Activated naive CD4-positive, alpha-beta T cell treated with anti-CD3 and anti-CD28 coated beads for 36 hours (primary cell): Measurements from ENCODE around the gene BBX. TPM values are rescaled to one million over a fixed set of nuclear protein-coding genes. Genes with fewer than 3 reads are reported as not detected.
"Not testable (repeated sequence)": the region's sequence is repeated elsewhere in the genome, so short reads cannot be mapped to it uniquely, and the experiment has no call there.

Experiments used
- CTCF ChIA-PET: fragments of 350-600 bp; sonication (Branson Sonifier 250); formaldehyde crosslinking; loops from one replicate; lab custom pipeline; 2021; ENCODE audit warnings: antibody characterized with exemption; lab: Charles Lee
- DNase-seq: peaks from one replicate; pipeline ENCODE4 v3.0.0-alpha.2; 2020
- H3K27ac Mint-ChIP-seq: one replicate; pipeline ENCODE4 v1.8.0; 2021; ENCODE audit warnings: mild to moderate bottlenecking, mixed read lengths
- H3K27me3 Mint-ChIP-seq: one replicate; pipeline ENCODE4 v1.8.0; 2021; ENCODE audit warnings: low read depth, mixed read lengths
- H3K36me3 Mint-ChIP-seq: one replicate; pipeline ENCODE4 v1.8.0; 2021; ENCODE audit warnings: low read depth, mixed read lengths
- H3K4me1 Mint-ChIP-seq: one replicate; pipeline ENCODE4 v1.8.0; 2021; ENCODE audit warnings: low read depth, mixed read lengths
- H3K4me3 Mint-ChIP-seq: one replicate; pipeline ENCODE4 v1.8.0; 2021; ENCODE audit warnings: mild to moderate bottlenecking, moderate library complexity, mixed read lengths
- H3K9me3 Mint-ChIP-seq: one replicate; pipeline ENCODE4 v1.8.0; 2021; ENCODE audit warnings: mixed read lengths
- intact Hi-C: fragments of 100-400 bp; cut with micrococcal nuclease; formaldehyde crosslinking; loops from one replicate; pipeline ENCODE4 v1.15.1; 2023
- total RNA-seq, 2 experiments: library from RNA; stranded (reverse); gene quantifications; one replicate each; pipeline ENCODE4 v1.2.3, GENCODE V29; 2021

The BBX gene
- total RNA-seq, 2 experiments from 2014 or later, result 43.1 to 48.6 TPM

DNA sequence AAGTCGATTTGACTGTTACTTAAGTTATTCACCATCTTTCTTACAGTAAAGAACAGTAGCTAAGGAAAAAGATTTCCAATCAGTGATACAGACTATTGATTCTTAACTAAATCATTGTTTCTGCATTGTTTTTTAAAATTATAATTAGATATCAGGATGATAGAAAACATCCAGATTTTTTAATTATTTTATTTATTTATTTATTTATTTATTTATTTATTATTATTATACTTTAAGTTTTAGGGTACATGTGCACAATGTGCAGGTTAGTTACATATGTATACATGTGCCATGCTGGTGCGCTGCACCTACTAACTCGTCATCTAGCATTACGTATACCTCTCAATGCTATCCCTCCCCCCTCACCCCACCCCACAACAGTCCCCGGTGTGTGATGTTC, 169.2 kb downstream of the BBX start:
- H3K27ac Mint-ChIP-seq, H3K27me3 Mint-ChIP-seq, H3K4me3 Mint-ChIP-seq, intact Hi-C loops, H3K9me3 Mint-ChIP-seq, H3K36me3 Mint-ChIP-seq, DNase-seq: not testable (repeated sequence)
- CTCF ChIA-PET, result interaction anchor here (0.5 kb wide), 1 partner anchor 188 kb away, joined by 3 read pairs; no protein-coding TSS in a partner anchor
- peaks cover 19% of the 10 kb centered on the region for H3K4me1 Mint-ChIP-seq

DNA sequence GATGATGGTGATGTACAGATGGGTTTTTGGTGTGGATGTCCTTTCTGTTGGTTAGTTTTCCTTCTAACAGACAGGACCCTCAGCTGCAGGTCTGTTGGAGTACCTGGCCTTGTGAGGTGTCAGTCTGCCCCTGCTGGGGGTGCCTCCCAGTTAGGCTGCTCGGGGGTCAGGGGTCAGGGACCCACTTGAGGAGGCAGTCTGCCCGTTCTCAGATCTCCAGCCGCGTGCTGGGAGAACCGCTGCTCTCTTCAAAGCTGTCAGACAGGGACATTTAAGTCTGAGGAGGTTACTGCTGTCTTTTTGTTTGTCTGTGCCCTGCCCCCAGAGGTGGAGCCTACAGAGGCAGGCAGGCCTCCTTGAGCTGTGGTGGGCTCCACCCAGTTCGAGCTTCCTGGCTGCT, 174.6 kb downstream of the BBX start:
- H3K27ac Mint-ChIP-seq, DNase-seq, H3K9me3 Mint-ChIP-seq, H3K27me3 Mint-ChIP-seq, H3K36me3 Mint-ChIP-seq, CTCF ChIA-PET, intact Hi-C loops: not testable (repeated sequence)
- H3K4me1 Mint-ChIP-seq, result peaks cover 25% of the 10 kb centered on the region
- H3K4me3 Mint-ChIP-seq, result peak overlapping the region; percentile 67

DNA sequence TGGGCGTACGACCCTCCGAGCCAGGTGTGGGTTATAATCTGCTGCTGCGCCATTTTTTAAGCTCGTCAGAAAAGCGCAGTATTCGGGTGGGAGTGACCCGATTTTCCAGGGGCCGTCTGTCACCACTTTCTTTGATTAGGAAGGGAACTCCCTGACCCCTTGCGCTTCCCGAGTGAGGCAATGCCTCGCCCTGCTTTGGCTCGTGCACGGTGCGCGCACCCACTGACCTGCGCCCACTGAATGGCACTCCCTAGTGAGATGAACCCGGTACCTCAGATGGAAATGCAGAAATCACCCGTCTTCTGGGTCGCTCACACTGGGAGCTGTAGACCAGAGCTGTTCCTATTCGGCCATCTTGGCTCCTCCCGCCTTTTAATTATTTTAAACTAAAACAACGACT, 175.1 kb downstream of the BBX start:
- H3K27me3 Mint-ChIP-seq, DNase-seq, intact Hi-C loops, H3K36me3 Mint-ChIP-seq, H3K27ac Mint-ChIP-seq, H3K9me3 Mint-ChIP-seq: not testable (repeated sequence)
- CTCF ChIA-PET, result interaction anchor here (0.9 kb wide), 1 partner anchor 268 kb away, joined by 6 read pairs; no protein-coding TSS in a partner anchor
- peaks cover 29% of the 10 kb centered on the region for H3K4me1 Mint-ChIP-seq
- peak overlapping the region; percentile 67 for H3K4me3 Mint-ChIP-seq

DNA sequence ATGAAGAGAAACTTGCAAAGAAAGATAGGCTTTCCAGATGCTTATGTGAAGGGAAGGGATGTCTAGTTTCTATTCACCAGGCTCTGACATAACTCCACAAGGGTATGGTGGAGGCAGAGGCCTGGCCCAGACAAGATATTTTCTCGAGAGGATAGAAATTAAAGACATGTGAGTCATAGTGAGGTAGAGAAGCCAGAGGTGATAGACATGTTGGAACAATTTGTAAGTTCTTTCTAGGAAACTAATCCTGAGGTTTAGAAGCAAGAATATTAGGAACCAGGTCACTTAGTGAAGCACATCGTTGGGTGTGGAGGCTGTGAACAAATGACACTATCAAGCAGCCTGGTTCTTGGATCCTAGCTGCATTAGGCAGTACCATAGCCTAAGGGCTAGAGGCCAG, 176.9 kb downstream of the BBX start:
- DNase-seq, result no peak
- Mint-ChIP-seq H3K27me3 (no peaks in the 10 kb centered on the region), H3K4me1 (peaks cover 42% of the 10 kb centered on the region), H3K4me3 (no peak overlapping the region), H3K9me3 (no peaks in the 10 kb centered on the region), H3K36me3 (no peaks in the 10 kb centered on the region), H3K27ac (no peak overlapping the region)
- intact Hi-C loops, result no loop called here
- CTCF ChIA-PET, result interaction anchor here (1.0 to 1.1 kb wide), 2 partner anchors 9 to 23 kb away, joined by 3 to 10 read pairs; no protein-coding TSS in a partner anchor

DNA sequence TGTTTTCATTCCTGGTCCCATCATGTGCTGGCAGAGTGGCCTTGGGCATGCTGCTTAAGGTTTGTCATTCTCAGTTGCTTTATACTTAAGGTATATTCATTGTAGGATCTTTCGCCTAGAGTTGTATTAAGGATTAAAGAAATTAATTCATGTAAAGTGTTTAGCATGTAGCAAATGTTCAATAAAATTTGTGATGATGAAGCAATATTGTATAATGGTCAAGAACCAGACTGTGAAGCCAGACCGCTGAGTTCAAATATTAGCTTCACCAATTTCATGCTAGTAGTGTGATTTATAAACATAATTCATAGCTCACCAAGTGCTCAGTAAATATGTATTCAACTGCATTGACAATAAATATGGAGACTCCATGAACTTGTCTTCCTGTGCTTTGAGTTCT, 178.5 kb downstream of the BBX start:
- H3K36me3 Mint-ChIP-seq, result no peaks in the 10 kb centered on the region
- peaks cover 48% of the 10 kb centered on the region for H3K4me1 Mint-ChIP-seq
- no peaks in the 10 kb centered on the region for H3K9me3 Mint-ChIP-seq
- H3K27me3 Mint-ChIP-seq, result no peaks in the 10 kb centered on the region
- intact Hi-C loops, result no loop called here
- no peak overlapping the region for H3K4me3 Mint-ChIP-seq
- no peak for DNase-seq
- H3K27ac Mint-ChIP-seq, result no peak overlapping the region
- CTCF ChIA-PET, result interaction anchor here (0.7 kb wide), 1 partner anchor 460 kb away, joined by 5 read pairs; no protein-coding TSS in a partner anchor

DNA sequence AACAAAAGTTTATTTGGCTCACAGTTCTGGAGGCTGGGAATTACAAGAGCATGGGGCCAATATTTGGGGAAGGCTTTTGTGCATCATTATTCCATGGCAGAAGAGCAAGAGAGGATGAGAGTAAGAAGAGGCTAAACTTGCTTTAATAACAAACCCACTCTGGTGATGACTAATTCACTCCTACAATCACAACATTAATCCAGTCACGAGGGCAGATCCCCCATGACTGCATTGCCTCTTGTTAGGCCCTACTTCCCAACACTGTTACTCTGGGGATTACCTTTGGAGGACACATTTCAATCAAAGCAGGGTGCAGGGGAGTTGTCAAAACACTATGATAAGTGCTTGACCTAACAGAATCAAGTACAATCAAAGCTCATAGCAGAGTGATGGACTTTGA, 181.7 kb downstream of the BBX start:
- DNase-seq, result peak; percentile 12
- H3K27me3 Mint-ChIP-seq, result no peaks in the 10 kb centered on the region
- no peak overlapping the region for H3K27ac Mint-ChIP-seq
- intact Hi-C loops, result no loop called here
- no peaks in the 10 kb centered on the region for H3K36me3 Mint-ChIP-seq
- H3K4me3 Mint-ChIP-seq, result no peak overlapping the region
- CTCF ChIA-PET, result interaction anchor here (1.4 kb wide), 1 partner anchor 14 kb away, joined by 5 read pairs; no protein-coding TSS in a partner anchor
- H3K4me1 Mint-ChIP-seq, result peaks cover 35% of the 10 kb centered on the region
- H3K9me3 Mint-ChIP-seq, result no peaks in the 10 kb centered on the region

DNA sequence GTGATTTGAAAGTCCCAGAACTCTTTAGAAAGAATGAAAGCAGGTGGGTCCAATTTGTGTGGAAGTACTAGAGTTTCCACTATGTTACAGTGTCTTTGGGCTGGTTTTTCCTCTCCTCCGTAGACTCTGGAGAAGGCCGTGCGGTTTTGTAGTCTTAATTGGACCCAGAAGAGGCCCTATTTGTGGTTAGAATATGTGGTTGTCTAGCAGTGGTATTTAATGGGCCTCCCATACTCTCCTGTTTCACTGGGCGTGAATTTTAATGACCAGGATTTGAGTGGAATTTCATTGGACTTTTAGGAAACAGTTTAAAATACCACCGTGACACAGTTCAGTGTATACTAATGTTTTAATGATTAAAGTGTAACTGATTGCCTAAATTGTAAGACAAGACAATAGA, 182.3 kb downstream of the BBX start:
- no peaks in the 10 kb centered on the region for H3K9me3 Mint-ChIP-seq
- peaks cover 29% of the 10 kb centered on the region for H3K4me1 Mint-ChIP-seq
- CTCF ChIA-PET, result no interaction called here
- intact Hi-C loops, result no loop called here
- H3K4me3 Mint-ChIP-seq, result no peak overlapping the region
- H3K36me3 Mint-ChIP-seq, result no peaks in the 10 kb centered on the region
- H3K27ac Mint-ChIP-seq, result no peak overlapping the region
- no peaks in the 10 kb centered on the region for H3K27me3 Mint-ChIP-seq
- no peak for DNase-seq

DNA sequence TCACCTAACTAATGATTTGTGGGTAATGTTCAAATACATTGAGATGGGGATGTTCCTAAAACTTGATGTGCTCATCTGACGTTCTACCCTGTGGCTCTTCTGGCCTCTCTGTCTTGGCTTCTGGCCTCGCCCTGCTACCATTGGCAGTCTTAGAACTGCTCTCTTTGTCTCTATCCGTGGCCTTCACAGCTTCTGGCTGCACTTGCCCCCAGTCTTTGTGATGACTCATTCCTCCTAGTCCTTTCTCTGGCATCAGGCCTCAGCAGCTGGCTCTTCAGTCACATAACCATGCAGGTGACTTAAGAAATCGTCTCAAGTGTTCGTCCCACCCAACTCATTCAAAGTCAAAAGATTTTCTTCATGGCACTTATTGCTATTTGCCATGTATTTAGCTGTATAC, 188.1 kb downstream of the BBX start:
- Mint-ChIP-seq H3K27ac (no peak overlapping the region), H3K36me3 (peaks cover 20% of the 10 kb centered on the region), H3K27me3 (no peaks in the 10 kb centered on the region), H3K4me1 (peaks cover 4% of the 10 kb centered on the region), H3K9me3 (no peaks in the 10 kb centered on the region), H3K4me3 (no peak overlapping the region)
- CTCF ChIA-PET, result interaction anchor here (0.9 kb wide), 1 partner anchor 50 kb away, joined by 4 read pairs; no protein-coding TSS in a partner anchor
- no peak for DNase-seq
- intact Hi-C loops, result no loop called here

DNA sequence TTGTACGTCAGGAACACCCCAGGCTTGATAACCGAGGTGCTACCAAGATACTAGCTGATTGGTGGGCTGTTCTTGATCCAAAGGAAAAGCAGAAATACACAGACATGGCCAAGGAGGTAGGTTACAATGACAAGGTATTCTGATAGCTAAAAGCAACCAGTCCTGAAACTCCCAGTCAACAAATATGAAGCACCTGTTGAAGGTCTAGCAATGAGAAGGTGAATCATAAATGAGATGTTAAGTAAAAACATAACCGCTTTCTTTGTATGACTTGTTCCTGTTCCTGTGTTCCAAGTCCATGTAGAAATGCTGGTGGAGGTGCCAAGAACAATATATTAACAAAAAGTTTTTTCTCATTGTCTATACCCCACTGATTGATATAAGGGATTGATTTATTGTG, 194.0 kb downstream of the BBX start:
- Mint-ChIP-seq H3K27me3 (no peaks in the 10 kb centered on the region), H3K4me3 (no peak overlapping the region), H3K4me1 (peaks cover 10% of the 10 kb centered on the region), H3K36me3 (peaks cover 24% of the 10 kb centered on the region), H3K27ac (no peak overlapping the region), H3K9me3 (no peaks in the 10 kb centered on the region)
- CTCF ChIA-PET, result interaction anchor here (0.7 to 1.0 kb wide), 2 partner anchors 41 to 97 kb away, joined by 3 read pairs; no protein-coding TSS in a partner anchor
- DNase-seq, result no peak
- intact Hi-C loops, result no loop called here

DNA sequence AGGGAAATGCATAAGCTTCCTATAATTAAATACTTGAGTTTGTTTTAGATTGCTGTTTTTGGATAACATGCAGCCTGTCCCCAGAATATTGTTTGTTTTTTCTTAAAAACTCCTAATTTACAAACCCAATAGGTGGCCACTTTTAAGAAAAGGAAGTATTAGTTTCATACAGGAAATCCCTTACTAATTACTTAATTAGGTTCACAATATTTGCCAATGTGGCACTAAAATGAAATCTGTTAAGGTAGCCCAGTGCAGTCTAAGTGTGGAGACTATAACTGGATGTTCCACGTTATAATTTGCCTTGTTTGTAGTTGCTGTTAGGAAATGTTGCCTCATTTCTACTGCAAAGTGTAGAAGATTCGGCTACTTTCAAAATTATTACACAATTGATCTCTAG, 195.8 kb downstream of the BBX start:
- no peak overlapping the region for H3K27ac Mint-ChIP-seq
- no peak overlapping the region for H3K4me3 Mint-ChIP-seq
- no peak for DNase-seq
- no peaks in the 10 kb centered on the region for H3K27me3 Mint-ChIP-seq
- intact Hi-C loops, result no loop called here
- peaks cover 10% of the 10 kb centered on the region for H3K4me1 Mint-ChIP-seq
- H3K9me3 Mint-ChIP-seq, result peaks cover 2% of the 10 kb centered on the region
- CTCF ChIA-PET, result no interaction called here
- peaks cover 16% of the 10 kb centered on the region for H3K36me3 Mint-ChIP-seq

DNA sequence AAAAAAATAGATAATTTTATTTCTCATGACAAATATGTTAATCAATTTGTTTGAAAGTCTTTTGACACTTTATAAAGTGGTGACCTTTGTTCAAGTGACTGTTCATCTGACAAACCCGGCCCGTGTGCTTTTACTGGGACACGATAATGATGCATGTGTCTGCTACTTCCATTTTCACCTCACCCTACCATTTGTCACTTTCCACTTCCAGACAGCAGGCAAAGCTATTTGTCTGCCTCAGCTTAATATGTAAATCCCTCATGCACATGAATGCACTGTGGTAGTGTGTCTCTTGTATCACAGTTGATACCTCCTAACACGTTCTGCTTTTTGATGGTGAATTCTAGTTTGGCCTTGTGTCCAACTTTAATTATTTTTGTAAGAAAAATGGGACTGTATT, 204.3 kb downstream of the BBX start:
- DNase-seq, result no peak
- CTCF ChIA-PET, result interaction anchor here (1.4 to 1.7 kb wide), 3 partner anchors 15 to 51 kb away, joined by 4 to 7 read pairs (median 6); no protein-coding TSS in a partner anchor
- no peaks in the 10 kb centered on the region for H3K27me3 Mint-ChIP-seq
- intact Hi-C loops, result no loop called here
- no peak overlapping the region for H3K27ac Mint-ChIP-seq
- H3K36me3 Mint-ChIP-seq, result peaks cover 23% of the 10 kb centered on the region
- peaks cover 2% of the 10 kb centered on the region for H3K9me3 Mint-ChIP-seq
- H3K4me3 Mint-ChIP-seq, result no peak overlapping the region
- peaks cover 25% of the 10 kb centered on the region for H3K4me1 Mint-ChIP-seq

DNA sequence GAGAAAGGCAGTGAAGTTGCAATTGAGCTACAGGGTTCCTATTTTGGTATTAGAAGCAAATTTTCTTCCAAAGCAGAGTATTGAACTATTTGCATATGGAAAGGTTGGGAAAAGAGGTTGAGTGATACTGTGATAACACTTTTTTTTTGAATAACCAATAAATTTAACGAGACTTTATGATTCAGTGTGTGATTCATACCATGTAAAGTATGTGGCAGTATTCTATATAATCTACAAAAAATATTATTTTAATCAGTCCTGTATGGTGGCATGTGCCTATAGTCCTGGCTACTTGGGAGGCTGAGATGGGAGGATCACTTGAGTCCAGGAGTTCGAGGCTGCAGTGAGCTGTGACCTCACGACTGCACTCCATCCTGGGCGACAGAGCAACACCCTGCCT, 206.9 kb downstream of the BBX start:
- H3K27me3 Mint-ChIP-seq, result no peaks in the 10 kb centered on the region
- intact Hi-C loops, result no loop called here
- no peak for DNase-seq
- CTCF ChIA-PET, result interaction anchor here (0.7 to 1.9 kb wide), 4 partner anchors 10 to 210 kb away, joined by 3 to 7 read pairs (median 4); no protein-coding TSS in a partner anchor
- peaks cover 16% of the 10 kb centered on the region for H3K36me3 Mint-ChIP-seq
- H3K4me3 Mint-ChIP-seq, result no peak overlapping the region
- H3K9me3 Mint-ChIP-seq, result no peaks in the 10 kb centered on the region
- H3K27ac Mint-ChIP-seq, result no peak overlapping the region
- H3K4me1 Mint-ChIP-seq, result peaks cover 28% of the 10 kb centered on the region

DNA sequence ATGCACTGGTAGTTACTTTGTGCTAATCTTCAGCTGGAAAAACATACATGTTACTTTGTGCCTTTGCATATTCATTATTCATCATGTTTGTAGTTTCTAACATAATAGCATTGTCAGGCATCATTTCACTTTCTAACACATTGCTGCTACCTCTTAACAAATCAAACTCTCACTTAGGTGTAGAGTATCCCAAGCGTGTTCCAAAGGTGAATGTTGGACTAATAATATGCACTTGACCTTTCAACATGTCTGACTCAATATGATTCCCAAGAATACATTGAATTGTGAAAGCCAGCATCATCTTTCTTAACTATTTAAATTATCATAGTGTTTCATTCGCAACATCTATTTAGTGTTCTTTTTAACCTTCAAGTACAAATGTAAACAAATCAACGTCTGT, 211.6 kb downstream of the BBX start:
- no peak overlapping the region for H3K27ac Mint-ChIP-seq
- no peak for DNase-seq
- no peaks in the 10 kb centered on the region for H3K9me3 Mint-ChIP-seq
- intact Hi-C loops, result no loop called here
- peaks cover 16% of the 10 kb centered on the region for H3K4me1 Mint-ChIP-seq
- no peaks in the 10 kb centered on the region for H3K27me3 Mint-ChIP-seq
- CTCF ChIA-PET, result interaction anchor here (0.8 to 1.1 kb wide), 3 partner anchors 8 to 113 kb away, joined by 3 to 5 read pairs (median 3); no protein-coding TSS in a partner anchor
- no peak overlapping the region for H3K4me3 Mint-ChIP-seq
- peaks cover 10% of the 10 kb centered on the region for H3K36me3 Mint-ChIP-seq
